WTC11 (cell line): ENCODE measurements around the gene PDZD2. TPM values are rescaled to one million over a fixed set of nuclear protein-coding genes. Genes with fewer than 3 reads are reported as not detected.
A peak's percentile ranks its signal among the peaks of the same experiment; 100 is the strongest.

Source experiments
- ATAC-seq: fragments of 200-7000 bp; cut with Tn5 transposase; 2 replicates; pipeline ENCODE4 v1.10.0; 2021; ENCODE audit warnings: mild to moderate bottlenecking, moderate library complexity
- CTCF ChIA-PET: fragments of 300-600 bp; sonication (Branson Sonifier 250); formaldehyde crosslinking; loops from one replicate; lab custom pipeline; 2021; ENCODE audit warnings: antibody characterized with exemption; lab: Charles Lee
- POLR2A ChIA-PET: fragments of 350-600 bp; sonication (Branson Sonifier 250); formaldehyde crosslinking; loops from one replicate; lab custom pipeline; 2021; ENCODE audit warnings: antibody characterized with exemption; lab: Charles Lee
- DNase-seq: peaks from one replicate; pipeline ENCODE4 v3.0.0; 2021; ENCODE audit warnings: low spot score
- H3K27ac Mint-ChIP-seq: 2 replicates; pipeline ENCODE4 v1.8.0; 2021; ENCODE audit warnings: mixed read lengths
- H3K27me3 Mint-ChIP-seq: 2 replicates; pipeline ENCODE4 v1.8.0; 2021; ENCODE audit warnings: low read depth, mild to moderate bottlenecking, moderate library complexity, mixed read lengths
- H3K36me3 Mint-ChIP-seq: 2 replicates; pipeline ENCODE4 v1.8.0; 2021; ENCODE audit warnings: mixed read lengths
- H3K4me1 Mint-ChIP-seq: 2 replicates; pipeline ENCODE4 v1.8.0; 2022; ENCODE audit warnings: mixed read lengths
- H3K4me3 Mint-ChIP-seq: 2 replicates; pipeline ENCODE4 v1.8.0; 2021; ENCODE audit warnings: mild to moderate bottlenecking, moderate library complexity, mixed read lengths
- H3K9me3 Mint-ChIP-seq: 2 replicates; pipeline ENCODE4 v1.8.0; 2021; ENCODE audit warnings: mixed read lengths
- AFF4 ChIP-seq: sonication (generic); formaldehyde crosslinking; IDR thresholded peaks from 2 replicates; pipeline ENCODE4 v1.8.1; 2023; ENCODE audit warnings: mild to moderate bottlenecking, missing genetic modification reagents, borderline replicate concordance
- ATF2 ChIP-seq: sonication (generic); formaldehyde crosslinking; IDR thresholded peaks from 2 replicates; pipeline ENCODE4 v1.8.1; 2022; ENCODE audit warnings: low read depth, missing genetic modification reagents, borderline replicate concordance
- CREB1 ChIP-seq: sonication (generic); formaldehyde crosslinking; IDR thresholded peaks from 2 replicates; pipeline ENCODE4 v1.8.0; 2023; ENCODE audit warnings: mild to moderate bottlenecking, missing genetic modification reagents
- ELF4 ChIP-seq: sonication (generic); formaldehyde crosslinking; IDR thresholded peaks from 2 replicates; pipeline ENCODE4 v1.8.1; 2022; ENCODE audit warnings: low read depth, mild to moderate bottlenecking, moderate library complexity, missing genetic modification reagents
- ESRRA ChIP-seq: sonication (generic); formaldehyde crosslinking; IDR thresholded peaks from 2 replicates; pipeline ENCODE4 v1.8.1; 2022; ENCODE audit warnings: mild to moderate bottlenecking, missing genetic modification reagents, borderline replicate concordance
- FOXK1 ChIP-seq: sonication (generic); formaldehyde crosslinking; IDR thresholded peaks from 2 replicates; pipeline ENCODE4 v1.8.0; 2022; ENCODE audit warnings: mild to moderate bottlenecking, moderate library complexity, missing genetic modification reagents
- FOXP1 ChIP-seq: sonication (generic); formaldehyde crosslinking; IDR thresholded peaks from 2 replicates; pipeline ENCODE4 v1.8.0; 2022; ENCODE audit warnings: missing genetic modification reagents, mild to moderate bottlenecking, moderate library complexity, borderline replicate concordance
- HMGA2 ChIP-seq: fragments of 250-450 bp; sonication (Bioruptor Pico); IDR thresholded peaks from 2 replicates; pipeline ENCODE4 v1.4.0; 2021; ENCODE audit warnings: mild to moderate bottlenecking, moderate library complexity
- JAZF1 ChIP-seq: fragments of 250-450 bp; sonication (Bioruptor Pico); IDR thresholded peaks from 2 replicates; pipeline ENCODE4 v1.9.0; 2021; ENCODE audit warnings: moderate library complexity, mild to moderate bottlenecking, inconsistent platforms
- KAT7 ChIP-seq: sonication (generic); formaldehyde crosslinking; IDR thresholded peaks from 2 replicates; pipeline ENCODE4 v1.8.1; 2023; ENCODE audit warnings: missing genetic modification reagents, mild to moderate bottlenecking, borderline replicate concordance
- MYBL2 ChIP-seq: sonication (generic); formaldehyde crosslinking; IDR thresholded peaks from 2 replicates; pipeline ENCODE4 v1.8.1; 2023; ENCODE audit warnings: mild to moderate bottlenecking, moderate library complexity, missing genetic modification reagents
- NFYB ChIP-seq: sonication (generic); formaldehyde crosslinking; conservative IDR thresholded peaks from 2 replicates; pipeline ENCODE4 v1.8.0; 2022; ENCODE audit warnings: low read depth, missing genetic modification reagents
- NR3C1 ChIP-seq: sonication (generic); formaldehyde crosslinking; conservative IDR thresholded peaks from 2 replicates; pipeline ENCODE4 v1.8.1; 2023; ENCODE audit warnings: low read depth, mild to moderate bottlenecking, missing genetic modification reagents
- PRRX2 ChIP-seq: fragments of 250-450 bp; sonication (Bioruptor Pico); IDR thresholded peaks from 2 replicates; pipeline ENCODE4 v1.8.0; 2021; ENCODE audit warnings: mild to moderate bottlenecking
- SMAD3 ChIP-seq: sonication (generic); formaldehyde crosslinking; IDR thresholded peaks from 2 replicates; pipeline ENCODE4 v1.8.0; 2022; ENCODE audit warnings: missing genetic modification reagents, mild to moderate bottlenecking, borderline replicate concordance
- SMAD4 ChIP-seq: sonication (generic); formaldehyde crosslinking; IDR thresholded peaks from 2 replicates; pipeline ENCODE4 v1.8.0; 2022; ENCODE audit warnings: mild to moderate bottlenecking, missing genetic modification reagents
- ZBTB21 ChIP-seq: sonication (generic); formaldehyde crosslinking; IDR thresholded peaks from 2 replicates; pipeline ENCODE4 v1.8.1; 2023; ENCODE audit warnings: mild to moderate bottlenecking, missing genetic modification reagents, borderline replicate concordance
- ZNF121 ChIP-seq: sonication (generic); formaldehyde crosslinking; IDR thresholded peaks from 2 replicates; pipeline ENCODE4 v1.8.0; 2023; ENCODE audit warnings: missing genetic modification reagents
- ZNF396 ChIP-seq: fragments of 250-450 bp; sonication (Bioruptor Pico); IDR thresholded peaks from 2 replicates; pipeline ENCODE4 v1.8.0; 2021; ENCODE audit warnings: mild to moderate bottlenecking, moderate library complexity, borderline replicate concordance
- ZNF423 ChIP-seq: fragments of 250-450 bp; sonication (Bioruptor Pico); IDR thresholded peaks from 2 replicates; pipeline ENCODE4 v2.1.2; 2022; ENCODE audit warnings: mild to moderate bottlenecking, moderate library complexity
- total RNA-seq: library from RNA; stranded (reverse); gene quantifications from 3 replicates; pipeline ENCODE4 v1.2.3, GENCODE V29; 2021
- TF ChIP-seq, protein P1 (sequence below): fragments of 250-450 bp; sonication (Bioruptor Pico); IDR thresholded peaks from 2 replicates; pipeline ENCODE4 v2.1.2; 2022; ENCODE audit warnings: mild to moderate bottlenecking, moderate library complexity

The PDZD2 gene
- total RNA-seq, 1 experiment from 2014 or later = 11.4 TPM

- peak; percentile 14 for ATAC-seq
- Mint-ChIP-seq H3K4me3 (no peak overlapping the region), H3K27ac (peak overlapping the region; percentile 33; the same call in 1 of the 2 replicates), H3K36me3 (peaks cover 3% of the 10 kb centered on the region; the same call in 1 of the 2 replicates), H3K9me3 (peaks cover 17% of the 10 kb centered on the region)
- no peak for DNase-seq
- no peak for TF ChIP-seq AFF4 (CRISPR knock-in tag)
- TF ChIP-seq ZNF121 = no peak
- no peak for TF ChIP-seq HMGA2 (CRISPR knock-in tag)
- no peak for TF ChIP-seq ZBTB21 (CRISPR knock-in tag)
- no peak for TF ChIP-seq ESRRA
- TF ChIP-seq, protein P1, sequence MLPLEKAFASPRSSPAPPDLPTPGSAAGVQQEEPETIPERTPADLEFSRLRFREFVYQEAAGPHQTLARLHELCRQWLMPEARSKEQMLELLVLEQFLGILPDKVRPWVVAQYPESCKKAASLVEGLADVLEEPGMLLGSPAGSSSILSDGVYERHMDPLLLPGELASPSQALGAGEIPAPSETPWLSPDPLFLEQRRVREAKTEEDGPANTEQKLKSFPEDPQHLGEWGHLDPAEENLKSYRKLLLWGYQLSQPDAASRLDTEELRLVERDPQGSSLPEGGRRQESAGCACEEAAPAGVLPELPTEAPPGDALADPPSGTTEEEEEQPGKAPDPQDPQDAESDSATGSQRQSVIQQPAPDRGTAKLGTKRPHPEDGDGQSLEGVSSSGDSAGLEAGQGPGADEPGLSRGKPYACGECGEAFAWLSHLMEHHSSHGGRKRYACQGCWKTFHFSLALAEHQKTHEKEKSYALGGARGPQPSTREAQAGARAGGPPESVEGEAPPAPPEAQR = no peak
- TF ChIP-seq ATF2 (CRISPR knock-in tag) = no peak
- no peak for TF ChIP-seq CREB1 (CRISPR knock-in tag)
- TF ChIP-seq JAZF1 (CRISPR knock-in tag) = no peak
- TF ChIP-seq FOXP1 (CRISPR knock-in tag) = no peak
- no peak for TF ChIP-seq KAT7
- TF ChIP-seq MYBL2 (CRISPR knock-in tag) = no peak
- no peak for TF ChIP-seq ZNF396 (CRISPR knock-in tag)
- TF ChIP-seq NR3C1 = no peak
- TF ChIP-seq SMAD3 (CRISPR knock-in tag) = no peak
- TF ChIP-seq, all 79 proteins: peak for 0
- ChIA-PET CTCF (interaction anchor here (1.1 to 1.5 kb wide), 2 partner anchors 19 to 189 kb away, joined by 3 to 5 read pairs; partner anchors contain the start of gene PDZD2), POLR2A (no interaction called here)
- Mint-ChIP-seq H3K4me1 (peaks cover 31% of the 10 kb centered on the region), H3K27me3 (no peaks in the 10 kb centered on the region)
Observed at GRCh38 chr5:31620026-31620425, 18.9 kb upstream of the PDZD2 start.

- POLR2A ChIA-PET = no interaction called here
- Mint-ChIP-seq H3K27me3 (no peaks in the 10 kb centered on the region), H3K36me3 (no peaks in the 10 kb centered on the region), H3K27ac (peak overlapping the region; percentile 43; the same call in 1 of the 2 replicates), H3K4me3 (no peak overlapping the region), H3K9me3 (no peaks in the 10 kb centered on the region), H3K4me1 (peaks cover 28% of the 10 kb centered on the region)
- CTCF ChIA-PET = no interaction called here
- TF ChIP-seq SMAD4 (CRISPR knock-in tag) (no peak), ATF2 (CRISPR knock-in tag) (no peak), AFF4 (CRISPR knock-in tag) (no peak), NFYB (CRISPR knock-in tag) (no peak), ZNF423 (CRISPR knock-in tag) (no peak), ELF4 (CRISPR knock-in tag) (no peak), NR3C1 (no peak), PRRX2 (CRISPR knock-in tag) (no peak), ZNF396 (CRISPR knock-in tag) (no peak), FOXK1 (CRISPR knock-in tag) (no peak)
- DNase-seq (no peak), ATAC-seq (no peak)
Observed at GRCh38 chr5:31623249-31623648, 15.7 kb upstream of the PDZD2 start.
